Fibroblast of the aortic adventitia (primary cell): ENCODE results near the gene GALNS. TPM values are rescaled to one million over a fixed set of nuclear protein-coding genes. Genes with fewer than 3 reads are reported as not detected.

Experiments
- DNase-seq: peaks from one replicate; pipeline ENCODE4 v3.0.0-alpha.2; 2010; ENCODE audit warnings: low read depth
- H3K4me3 ChIP-seq: 2 replicates; pipeline ENCODE4 v1.5.1; 2011; ENCODE audit warnings: low read depth, mild to moderate bottlenecking, control low read depth, low read length, moderate library complexity
- CTCF ChIP-seq: IDR thresholded peaks from 2 replicates; pipeline ENCODE4 v1.5.1; 2011; ENCODE audit warnings: mild to moderate bottlenecking, low read length, control low read depth, inconsistent platforms; ENCODE audit not compliant: insufficient read depth
- total RNA-seq: library from RNA; depleted of rRNA; stranded (reverse); fragments of >200 nt; gene quantifications from 2 replicates; pipeline ENCODE4 v1.2.3, GENCODE V29; 2012; ENCODE audit warnings: low replicate concordance

Gene GALNS
- total RNA-seq, 1 donor, result 22.5 TPM

- H3K4me3 ChIP-seq, result no peak overlapping the region
- no peak for TF ChIP-seq CTCF
- no peak for DNase-seq
These were observed 15.0 kb downstream of the GALNS start for GRCh38 chr16:88841521-88842307.

- DNase-seq, result no peak
- H3K4me3 ChIP-seq, result no peak overlapping the region
- no peak for TF ChIP-seq CTCF
These were observed 16.0 kb downstream of the GALNS start for GRCh38 chr16:88840600-88841215.

GRCh38 chr16:88839745-88840599, 16.8 kb downstream of the GALNS start:
- DNase-seq, result no peak
- no peak for TF ChIP-seq CTCF
- no peak overlapping the region for H3K4me3 ChIP-seq

GRCh38 chr16:88839026-88839529, 17.7 kb downstream of the GALNS start:
- no peak for DNase-seq
- H3K4me3 ChIP-seq, result no peak overlapping the region
- TF ChIP-seq CTCF, result no peak

GRCh38 chr16:88838566-88838965, 18.2 kb downstream of the GALNS start:
- TF ChIP-seq CTCF, result no peak
- no peak for DNase-seq

GRCh38 chr16:88837806-88838205, 18.9 kb downstream of the GALNS start:
- no peak overlapping the region for H3K4me3 ChIP-seq
- no peak for DNase-seq
- no peak for TF ChIP-seq CTCF

More at GRCh38 chr16:88838566-88838965, 18.2 kb downstream of the GALNS start:
- no peak overlapping the region for H3K4me3 ChIP-seq
